Panc1 (cell line): ENCODE measurements around the gene LYG2.

Source experiments
- CTCF ChIP-seq: fragments of 450-650 bp; IDR thresholded peaks from 2 replicates; pipeline ENCODE4 v1.5.1; 2017; ENCODE audit warnings: mild to moderate bottlenecking
- POLR2AphosphoS5 ChIP-seq: IDR thresholded peaks from 2 replicates; pipeline ENCODE4 v1.6.1; 2012; ENCODE audit warnings: mild to moderate bottlenecking, low read depth, low read length, moderate library complexity
- REST ChIP-seq, 2 experiments: IDR thresholded peaks; 2 replicates each; pipeline ENCODE4 v1.6.1; 2011 to 2012; ENCODE audit warnings: low read depth in 2 of 2, control low read depth in 1 of 2, low read length in 1 of 2, mild to moderate bottlenecking in 1 of 2, moderate library complexity in 1 of 2; ENCODE audit not compliant: insufficient read depth in 1 of 2
- SIN3A ChIP-seq: IDR thresholded peaks from 2 replicates; pipeline ENCODE4 v1.6.1; 2012; ENCODE audit warnings: low read depth, mild to moderate bottlenecking, low read length, moderate library complexity, borderline replicate concordance; ENCODE audit not compliant: insufficient read depth
- TCF7L2 ChIP-seq: IDR thresholded peaks from 2 replicates; pipeline ENCODE4 v1.6.1; 2011; ENCODE audit warnings: mild to moderate bottlenecking, low read depth, low read length, inconsistent platforms

GRCh38 chr2:99198103-99198841, 57.2 kb downstream of the LYG2 start:
- TF ChIP-seq CTCF (no peak), TCF7L2 (no peak), POLR2AphosphoS5 (no peak), SIN3A (no peak), REST (IDR thresholded peaks at IDR 0.05; ENCODE audit: insufficient read depth in 1 of 2, low read depth in 2 of 2, low read length in 1 of 2) (no peak)
